Nephron (organoid): ENCODE measurements around the gene CSAD.
"Not testable (repeated sequence)": the region's sequence is repeated elsewhere in the genome, so short reads cannot be mapped to it uniquely, and the experiment has no call there.

Experiments
- H3K27ac Mint-ChIP-seq, 3 experiments: 2 replicates each; pipeline ENCODE4 v1.8.0; 2020; ENCODE audit warnings: mixed read lengths in 3 of 3, mild to moderate bottlenecking in 2 of 3, moderate library complexity in 1 of 3
- H3K27me3 Mint-ChIP-seq: 2 replicates; pipeline ENCODE4 v1.8.0; 2021; ENCODE audit warnings: low read depth, mild to moderate bottlenecking, moderate library complexity, mixed read lengths
- H3K36me3 Mint-ChIP-seq: 2 replicates; pipeline ENCODE4 v1.8.0; 2020; ENCODE audit warnings: low read depth, mixed read lengths
- H3K4me1 Mint-ChIP-seq: 2 replicates; pipeline ENCODE4 v1.8.0; 2020; ENCODE audit warnings: mixed read lengths
- H3K4me3 Mint-ChIP-seq, 3 experiments: 2 replicates each; pipeline ENCODE4 v1.8.0; 2020; ENCODE audit warnings: mild to moderate bottlenecking in 3 of 3, mixed read lengths in 3 of 3, moderate library complexity in 2 of 3
- H3K9me3 Mint-ChIP-seq: 2 replicates; pipeline ENCODE4 v1.8.0; 2020; ENCODE audit warnings: mixed read lengths
- CTCF ChIP-seq, 3 experiments: fragments of 200-600 bp; sonication (generic); IDR thresholded peaks; one replicate each; pipeline ENCODE4 v1.5.0; 2021; ENCODE audit warnings: antibody characterized with exemption in 3 of 3; ENCODE audit not compliant: unreplicated experiment in 3 of 3

CSAD gene

DNA sequence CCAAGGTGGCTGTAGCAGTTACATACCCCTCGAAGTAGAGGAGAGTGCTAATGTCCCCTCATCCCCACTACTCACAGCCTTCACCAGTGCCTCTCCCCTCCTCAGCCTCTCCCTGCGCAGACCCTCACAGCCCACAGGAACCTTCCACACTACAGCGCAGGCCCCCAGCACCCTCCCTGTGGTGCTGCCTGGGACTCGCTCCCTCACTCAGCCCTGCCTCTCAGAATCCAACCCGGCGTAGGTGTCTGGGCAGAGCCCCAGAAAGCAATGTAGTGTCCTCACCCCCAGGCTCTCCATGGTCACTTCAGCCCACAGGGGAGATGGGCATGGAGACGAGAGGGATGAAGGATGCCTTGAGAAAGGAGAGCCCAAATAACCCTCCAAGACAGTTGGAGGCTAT is 11.1 kb downstream of the CSAD start:
- Mint-ChIP-seq H3K27me3 (no peaks in the 10 kb centered on the region), H3K4me3 (no peak overlapping the region), H3K4me1 (peaks cover 27% of the 10 kb centered on the region), H3K27ac (no peak overlapping the region), H3K36me3 (peaks cover 31% of the 10 kb centered on the region), H3K9me3 (no peaks in the 10 kb centered on the region)
- TF ChIP-seq CTCF (IDR thresholded peaks at IDR 0.05; ENCODE audit: unreplicated experiment in 3 of 3): no peak

- no peak overlapping the region for H3K4me3 Mint-ChIP-seq
- no peak for TF ChIP-seq CTCF (IDR thresholded peaks at IDR 0.05; ENCODE audit: unreplicated experiment in 3 of 3)
- peaks cover 17% of the 10 kb centered on the region for H3K4me1 Mint-ChIP-seq
- no peak overlapping the region for H3K27ac Mint-ChIP-seq
- no peaks in the 10 kb centered on the region for H3K27me3 Mint-ChIP-seq
- H3K9me3 Mint-ChIP-seq: no peaks in the 10 kb centered on the region
- peaks cover 39% of the 10 kb centered on the region for H3K36me3 Mint-ChIP-seq
Observed at GRCh38 chr12:53166837-53167236, 13.9 kb downstream of the CSAD start.

- not testable (repeated sequence) for H3K27ac Mint-ChIP-seq, H3K4me3 Mint-ChIP-seq, H3K27me3 Mint-ChIP-seq, H3K4me1 Mint-ChIP-seq, H3K9me3 Mint-ChIP-seq
- peaks cover 39% of the 10 kb centered on the region for H3K36me3 Mint-ChIP-seq
Observed at GRCh38 chr12:53163008-53163407, 17.7 kb downstream of the CSAD start.

GRCh38 chr12:53161119-53161911 is 19.4 kb downstream of the CSAD start:
- H3K4me1 Mint-ChIP-seq: no peaks in the 10 kb centered on the region

DNA sequence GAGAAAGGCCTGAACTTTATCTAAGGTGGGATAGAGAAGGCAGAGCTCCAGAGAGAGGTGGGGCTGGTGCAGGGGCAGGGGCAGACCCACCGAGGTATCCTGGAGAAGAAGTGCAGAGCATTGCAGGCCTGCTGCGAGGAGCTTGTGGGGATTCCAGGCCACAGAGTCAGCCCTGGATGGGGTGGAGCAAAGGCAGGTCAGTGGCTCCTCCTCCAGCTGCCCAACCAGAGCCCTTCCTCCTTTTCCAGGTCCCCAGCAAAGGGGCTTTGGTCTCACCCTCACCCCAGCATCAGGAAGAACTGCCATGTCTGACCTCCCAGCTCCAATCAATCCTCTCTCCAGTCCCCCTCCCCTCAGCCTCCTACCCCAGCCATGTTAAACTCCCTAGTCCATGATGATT is 20.1 kb downstream of the CSAD start:
- peaks cover 22% of the 10 kb centered on the region for H3K36me3 Mint-ChIP-seq

More at GRCh38 chr12:53161119-53161911, 19.4 kb downstream of the CSAD start:
- no peak overlapping the region for H3K4me3 Mint-ChIP-seq
- TF ChIP-seq CTCF (IDR thresholded peaks at IDR 0.05; ENCODE audit: unreplicated experiment in 3 of 3): no peak
- no peaks in the 10 kb centered on the region for H3K27me3 Mint-ChIP-seq
- no peak overlapping the region for H3K27ac Mint-ChIP-seq
- no peaks in the 10 kb centered on the region for H3K9me3 Mint-ChIP-seq
- H3K36me3 Mint-ChIP-seq: peaks cover 28% of the 10 kb centered on the region

DNA sequence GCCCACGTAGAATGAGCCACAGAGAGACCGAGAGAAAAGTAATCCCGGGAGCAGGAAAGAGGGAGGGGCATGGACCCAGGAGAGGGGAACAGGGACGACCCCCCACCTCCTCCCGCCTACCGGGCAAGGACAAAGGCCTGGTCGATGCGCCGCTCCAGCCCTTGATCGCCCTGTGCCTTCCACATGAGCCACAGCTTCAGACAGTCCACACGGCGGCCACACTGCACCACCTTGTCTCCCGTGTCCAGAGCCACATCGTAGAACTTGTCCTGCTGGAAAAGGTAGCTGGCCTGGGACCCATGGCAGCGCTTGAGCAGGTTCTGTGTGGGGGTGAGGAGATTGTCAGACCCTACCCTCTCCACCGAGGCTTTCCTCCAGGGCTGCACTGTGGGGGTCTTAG is 20.7 kb downstream of the CSAD start:
- H3K36me3 Mint-ChIP-seq: peaks cover 20% of the 10 kb centered on the region
- TF ChIP-seq CTCF (IDR thresholded peaks at IDR 0.05; ENCODE audit: unreplicated experiment in 3 of 3): no peak
- H3K27me3 Mint-ChIP-seq: no peaks in the 10 kb centered on the region
- H3K9me3 Mint-ChIP-seq: no peaks in the 10 kb centered on the region
- no peak overlapping the region for H3K27ac Mint-ChIP-seq
- H3K4me1 Mint-ChIP-seq: no peaks in the 10 kb centered on the region
- no peak overlapping the region for H3K4me3 Mint-ChIP-seq

More for the DNA sequence above, 20.1 kb downstream of the CSAD start:
- no peaks in the 10 kb centered on the region for H3K9me3 Mint-ChIP-seq
- no peaks in the 10 kb centered on the region for H3K4me1 Mint-ChIP-seq
- no peaks in the 10 kb centered on the region for H3K27me3 Mint-ChIP-seq
- TF ChIP-seq CTCF (IDR thresholded peaks at IDR 0.05; ENCODE audit: unreplicated experiment in 3 of 3): no peak
- H3K27ac Mint-ChIP-seq: no peak overlapping the region
- no peak overlapping the region for H3K4me3 Mint-ChIP-seq
